ENCODE results near the gene APOL6. TPM values are rescaled to one million over a fixed set of nuclear protein-coding genes. Genes with fewer than 3 reads are reported as not detected.
"Not testable (repeated sequence)": the region's sequence is repeated elsewhere in the genome, so short reads cannot be mapped to it uniquely, and the experiment has no call there.

The APOL6 gene
- total RNA-seq, 1 donor from 2014 or later: 15.5 TPM

- not testable (repeated sequence) for DNase-seq
Observed at GRCh38 chr22:35679492-35679891, 31.2 kb downstream of the APOL6 start.

GRCh38 chr22:35681454-35682052 lies 33.3 kb downstream of the APOL6 start:
- DNase-seq: no peak

- DNase-seq: no peak
Observed at GRCh38 chr22:35683560-35683959, 35.3 kb downstream of the APOL6 start.

GRCh38 chr22:35684270-35684700 lies 36.0 kb downstream of the APOL6 start:
- peak; percentile 59 for DNase-seq

GRCh38 chr22:35684732-35685131 lies 36.5 kb downstream of the APOL6 start:
- no peak for DNase-seq

- no peak for DNase-seq
Observed at GRCh38 chr22:35685731-35686130, 37.5 kb downstream of the APOL6 start.

- DNase-seq: no peak
Observed at GRCh38 chr22:35686298-35686697, 38.1 kb downstream of the APOL6 start.

GRCh38 chr22:35687461-35687860 lies 39.2 kb downstream of the APOL6 start:
- DNase-seq: no peak

GRCh38 chr22:35688913-35689675 lies 40.8 kb downstream of the APOL6 start:
- no peak for DNase-seq

- no peak for DNase-seq
Observed at GRCh38 chr22:35690001-35690400, 41.8 kb downstream of the APOL6 start.

GRCh38 chr22:35695202-35695601 lies 47.0 kb downstream of the APOL6 start:
- no peak for DNase-seq

GRCh38 chr22:35697142-35697541 lies 48.9 kb downstream of the APOL6 start:
- no peak for DNase-seq

- not testable (repeated sequence) for DNase-seq
Observed at GRCh38 chr22:35699852-35700251, 51.6 kb downstream of the APOL6 start.

GRCh38 chr22:35703861-35704584 lies 55.8 kb downstream of the APOL6 start:
- DNase-seq: no peak

GRCh38 chr22:35705141-35705540 lies 56.9 kb downstream of the APOL6 start:
- no peak for DNase-seq

- DNase-seq: no peak
Observed at GRCh38 chr22:35708453-35708852, 60.2 kb downstream of the APOL6 start.

GRCh38 chr22:35708917-35709316 lies 60.7 kb downstream of the APOL6 start:
- no peak for DNase-seq

- no peak for DNase-seq
Observed at GRCh38 chr22:35711336-35711735, 63.1 kb downstream of the APOL6 start.

GRCh38 chr22:35712672-35713071 lies 64.4 kb downstream of the APOL6 start:
- DNase-seq: no peak

GRCh38 chr22:35717572-35717971 lies 69.3 kb downstream of the APOL6 start, which contains the start of gene APOL5:
Gene APOL5 (plus strand): TSS chr22:35717872. CDS start chr22:35717872, 0 bp downstream.
- no peak for DNase-seq

Measured in skin of body (tissue), 2 donors.